ENCODE measurements around the gene LRRC56. TPM values are rescaled to one million over a fixed set of nuclear protein-coding genes. Genes with fewer than 3 reads are reported as not detected.
A peak's percentile ranks its signal among the peaks of the same experiment; 100 is the strongest.

The LRRC56 gene
- 0.29 TPM in 1 of 2 replicates, not detected in the other for total RNA-seq (2014; rRNA removed; shearing (Covaris generic))

- peak; percentile 79 for DNase-seq (ENCODE audit: low read depth)
Measured at GRCh38 chr11:536841-537621, at the start of gene LRRC56. Gene LRRC56 (plus strand): TSS chr11:537527. CDS start chr11:540685, 3,158 bp downstream.

DNA sequence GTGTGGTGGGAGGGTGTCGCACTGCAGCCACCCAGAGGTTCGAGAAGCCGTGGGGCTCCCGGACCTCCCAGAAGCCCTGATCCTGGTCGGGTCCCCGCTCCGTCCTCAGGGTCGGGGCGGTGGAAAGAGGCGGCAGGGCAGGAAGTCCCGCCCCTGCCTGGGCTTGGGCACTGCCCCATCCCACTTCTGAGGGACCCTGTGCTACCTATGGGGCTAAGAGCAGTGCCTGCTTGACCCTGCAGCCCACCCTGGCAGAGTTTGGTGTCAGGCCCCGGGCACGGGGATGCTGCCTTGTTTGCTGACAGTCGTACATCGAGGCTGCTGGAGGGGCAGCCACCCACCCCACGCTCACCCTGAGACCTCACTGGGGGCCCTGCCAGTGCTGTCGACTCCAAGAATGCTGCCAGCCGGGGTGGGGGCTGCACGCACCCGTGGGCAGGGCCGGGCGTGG lies 49.7 kb upstream of the LRRC56 start:
- DNase-seq (ENCODE audit: low read depth), result no peak

- no peak for DNase-seq (ENCODE audit: low read depth)
Measured at GRCh38 chr11:488062-488461, 49.3 kb upstream of the LRRC56 start.

DNA sequence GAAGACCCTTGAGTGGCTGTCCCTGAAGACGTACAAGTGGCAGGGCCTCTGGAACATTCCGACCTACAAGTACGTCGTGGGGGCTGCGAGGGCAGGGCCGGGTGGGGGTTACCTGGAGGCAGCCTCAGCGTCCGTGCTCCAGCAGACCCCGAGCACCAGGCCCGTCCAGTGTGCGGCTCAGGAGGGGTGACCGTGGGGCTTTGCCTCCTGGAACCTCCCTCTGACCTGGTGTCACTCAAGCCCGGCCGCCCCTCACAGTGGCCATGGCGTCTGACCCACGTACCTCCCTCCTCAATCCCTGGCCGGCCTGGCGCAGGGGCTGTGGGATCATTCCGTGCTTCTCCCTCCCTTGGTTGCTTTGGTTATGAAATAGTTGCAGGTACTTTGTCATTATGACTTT lies 48.7 kb upstream of the LRRC56 start:
- no peak for DNase-seq (ENCODE audit: low read depth)

DNA sequence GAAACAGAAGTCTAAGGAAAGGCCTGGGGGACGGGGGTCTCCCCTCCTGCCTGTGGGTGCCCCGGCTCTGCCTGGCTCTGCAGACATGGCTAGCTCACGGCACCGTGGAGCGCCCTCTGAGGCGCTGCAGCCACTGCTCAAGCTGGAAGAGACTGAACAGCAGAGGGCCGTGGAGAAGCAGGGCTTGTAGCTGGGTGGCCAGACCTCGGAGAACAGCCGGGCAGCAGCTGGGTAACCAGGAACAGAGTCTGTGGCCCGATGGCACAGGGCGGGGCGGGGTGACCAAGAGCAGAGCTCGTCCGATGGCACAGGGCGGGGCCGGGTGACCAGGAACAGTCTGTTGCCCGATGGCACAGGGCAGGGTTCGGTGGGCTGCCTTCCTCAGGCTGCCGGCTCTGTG lies 48.3 kb upstream of the LRRC56 start:
- DNase-seq (ENCODE audit: low read depth), result no peak

- no peak for DNase-seq (ENCODE audit: low read depth)
Measured at GRCh38 chr11:489610-490185, 47.6 kb upstream of the LRRC56 start.

DNA sequence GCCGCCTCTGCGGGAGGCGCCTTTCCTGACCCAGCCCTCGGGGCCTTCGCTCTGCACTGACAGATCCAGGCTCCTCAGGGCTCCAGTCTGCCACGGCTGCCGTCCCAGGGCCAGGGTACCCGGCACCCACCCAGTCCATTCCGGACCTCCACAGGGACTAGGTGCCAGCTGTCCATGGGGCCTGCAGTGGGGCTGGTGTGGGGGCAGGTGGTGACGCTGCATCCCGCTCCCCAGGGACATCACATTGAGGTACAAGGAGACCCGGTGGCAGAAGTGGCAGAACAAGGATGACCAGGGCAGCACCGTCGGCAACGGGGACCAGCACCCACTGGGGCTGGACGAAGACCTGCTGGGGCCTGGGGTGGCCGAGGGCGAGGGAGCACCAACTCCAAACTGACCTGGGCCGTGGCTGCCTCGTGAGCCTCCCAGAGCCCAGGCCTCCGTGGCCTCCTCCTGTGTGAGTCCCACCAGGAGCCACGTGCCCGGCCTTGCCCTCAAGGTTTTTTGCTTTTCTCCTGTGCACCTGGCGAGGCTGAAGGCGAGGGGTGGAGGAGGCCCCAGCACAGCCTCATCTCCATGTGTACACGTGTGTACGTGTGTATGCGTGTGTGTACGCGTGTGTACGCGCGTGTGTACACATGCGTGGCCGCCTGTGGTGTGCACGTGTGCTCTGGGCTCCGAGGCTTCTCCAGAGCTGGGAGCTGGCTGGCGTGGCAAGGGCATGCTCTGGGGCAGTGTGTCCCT lies 47.0 kb upstream of the LRRC56 start:
- DNase-seq (ENCODE audit: low read depth), result no peak

DNA sequence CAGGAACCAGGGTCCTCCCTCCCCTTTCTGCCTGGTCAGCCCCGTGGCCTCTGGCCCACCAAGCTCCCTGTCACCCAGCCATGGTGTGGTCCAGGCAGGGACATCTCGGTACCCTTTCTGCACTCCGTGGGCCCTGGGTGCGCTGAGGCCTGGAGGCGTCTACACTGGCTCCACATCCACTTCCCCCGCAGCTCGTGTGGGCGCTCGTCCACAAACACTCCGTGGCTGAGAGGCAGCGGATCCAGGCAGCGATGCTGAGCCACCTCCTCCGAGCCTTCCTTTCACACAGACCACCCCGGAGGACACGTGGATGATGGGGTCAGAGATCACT lies 46.4 kb upstream of the LRRC56 start:
- no peak for DNase-seq (ENCODE audit: low read depth)

GRCh38 chr11:491358-491757 lies 46.0 kb upstream of the LRRC56 start:
- DNase-seq (ENCODE audit: low read depth), result no peak

DNA sequence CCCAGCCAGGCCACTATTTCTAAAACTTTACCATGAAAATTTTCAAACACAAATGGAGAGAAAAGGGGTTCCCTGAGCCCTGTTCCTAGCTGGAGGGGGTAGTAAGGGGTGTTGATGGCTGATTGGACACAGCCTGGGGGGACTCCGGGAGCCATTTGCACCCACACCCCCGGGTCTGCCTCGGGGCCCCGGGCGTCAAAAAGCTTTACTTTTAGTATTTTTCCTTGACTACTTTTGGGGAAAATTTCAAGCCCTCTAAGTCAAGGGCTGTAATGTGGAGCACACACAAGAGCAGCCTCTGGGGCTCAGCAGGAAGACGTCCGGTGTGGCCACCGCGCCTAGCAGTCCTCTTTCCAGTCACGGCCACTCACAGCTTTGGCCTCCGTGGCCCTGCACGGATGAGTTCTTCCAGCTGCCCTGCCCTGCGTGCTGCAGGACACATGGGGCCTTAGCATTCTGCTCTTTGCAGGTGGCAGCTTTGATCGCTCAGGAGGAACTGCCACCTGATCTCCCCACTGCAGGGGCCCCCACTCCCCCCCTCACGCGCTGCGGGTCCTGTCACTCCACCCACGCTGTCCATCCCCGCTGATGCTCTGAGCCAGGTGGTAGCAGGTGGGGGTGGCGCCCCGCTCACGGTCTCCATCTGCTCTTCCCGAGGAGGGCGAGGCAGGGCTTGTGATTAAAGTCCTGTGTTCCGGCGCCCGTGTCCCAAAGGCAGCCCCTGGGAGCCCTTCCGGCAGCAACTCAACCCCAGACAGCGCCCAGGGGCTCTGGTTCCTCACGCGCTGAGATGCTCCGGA lies 44.7 kb upstream of the LRRC56 start:
- DNase-seq (ENCODE audit: low read depth), result no peak

DNA sequence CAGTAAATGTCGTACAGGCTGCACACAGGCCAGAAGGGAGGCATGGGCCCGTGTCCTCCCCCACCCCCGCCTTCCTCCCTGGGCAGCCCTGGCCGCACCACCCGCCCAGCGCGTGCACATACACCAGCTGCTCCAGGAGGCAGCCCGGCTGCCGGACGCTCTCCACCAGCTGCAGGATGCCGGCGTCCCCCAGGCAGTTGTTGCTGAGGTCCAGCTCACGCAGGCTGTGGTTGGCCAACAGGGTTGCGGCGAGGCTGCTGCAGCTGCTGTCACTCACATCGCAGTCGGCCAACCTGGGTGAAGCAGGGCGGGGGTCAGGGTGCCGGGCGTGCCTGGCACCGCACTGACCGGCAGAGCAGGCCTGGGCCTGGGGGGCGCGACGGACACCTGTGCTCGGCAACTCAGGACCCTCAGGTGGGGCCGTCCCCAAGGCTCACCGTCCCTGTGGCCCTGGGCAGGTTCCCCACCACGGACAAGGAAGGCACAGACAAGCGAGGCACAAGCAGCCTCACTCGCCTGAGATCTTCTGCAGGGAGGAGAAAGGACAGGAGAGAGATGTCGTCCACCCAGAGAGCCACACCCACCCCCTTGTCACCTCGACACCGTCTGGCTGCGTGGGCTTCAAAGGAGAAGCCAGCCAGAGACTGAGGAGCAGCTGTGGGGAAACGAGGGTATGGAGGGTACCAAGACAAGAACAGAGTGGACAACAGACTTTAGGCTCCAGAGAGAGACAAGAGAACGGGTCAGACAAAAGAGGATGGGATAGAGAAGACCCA lies 42.4 kb upstream of the LRRC56 start:
- DNase-seq (ENCODE audit: low read depth), result no peak

DNA sequence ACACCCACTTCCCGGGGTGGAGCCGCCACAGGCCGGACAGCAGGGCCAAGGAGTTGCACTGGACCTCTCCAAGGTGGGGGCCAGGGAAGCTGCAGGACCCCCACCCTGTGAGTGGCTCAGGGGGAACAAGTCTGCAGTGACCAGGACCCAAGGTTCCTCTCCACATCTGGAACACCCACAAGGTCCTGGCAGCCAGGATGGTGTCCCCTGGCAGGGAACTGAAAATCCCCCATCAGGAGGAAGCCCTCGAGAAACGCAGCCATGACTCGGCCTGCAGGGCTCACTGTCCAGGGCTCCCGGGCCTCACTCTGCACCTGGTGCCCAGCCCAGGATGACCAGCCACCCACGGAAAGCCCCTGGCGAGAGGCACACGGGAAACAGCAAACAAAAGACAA lies 41.8 kb upstream of the LRRC56 start:
- no peak for DNase-seq (ENCODE audit: low read depth)

DNA sequence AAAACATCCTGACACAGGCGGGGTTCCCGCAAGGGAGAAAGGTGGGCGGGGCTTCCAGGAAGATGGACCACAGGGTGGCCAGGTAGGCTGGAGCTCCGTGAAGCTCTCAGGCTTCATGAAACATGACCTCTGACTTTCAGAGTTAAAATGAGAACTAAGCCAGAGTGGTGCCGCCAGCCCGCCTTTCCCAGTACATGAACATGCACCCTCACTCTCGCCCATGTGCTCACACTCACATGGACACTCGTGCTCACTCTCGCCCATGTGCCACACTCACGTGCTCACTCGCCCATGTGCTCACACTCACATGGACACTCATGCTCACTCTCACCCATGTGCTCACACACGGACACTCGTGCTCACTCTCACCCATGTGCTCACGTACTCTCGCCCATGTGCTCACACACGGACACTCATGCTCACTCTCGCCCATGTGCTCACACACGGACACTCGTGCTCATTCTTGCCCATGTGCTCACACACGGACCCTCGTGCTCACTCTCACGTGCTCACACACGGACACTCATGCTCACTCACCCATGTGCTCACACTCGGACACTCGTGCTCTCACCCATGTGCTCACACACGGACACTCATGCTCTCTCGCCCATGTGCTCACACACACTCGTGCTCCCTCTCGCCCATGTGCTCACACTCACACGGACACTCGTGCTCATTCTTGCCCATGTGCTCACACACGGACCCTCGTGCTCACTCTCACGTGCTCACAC lies 40.3 kb upstream of the LRRC56 start:
- no peak for DNase-seq (ENCODE audit: low read depth)

GRCh38 chr11:497565-498296 lies 39.6 kb upstream of the LRRC56 start:
- DNase-seq (ENCODE audit: low read depth), result no peak

- DNase-seq (ENCODE audit: low read depth), result no peak
Measured at GRCh38 chr11:498297-499181, 38.8 kb upstream of the LRRC56 start.

GRCh38 chr11:499201-500076 lies 37.9 kb upstream of the LRRC56 start:
- no peak for DNase-seq (ENCODE audit: low read depth)

GRCh38 chr11:501001-501682 lies 36.2 kb upstream of the LRRC56 start:
- DNase-seq (ENCODE audit: low read depth), result no peak

Data from RPMI7951 (cell line).